Ramos (cell line): ENCODE results near the gene SNAP91.
"Not testable (repeated sequence)": the region's sequence is repeated elsewhere in the genome, so short reads cannot be mapped to it uniquely, and the experiment has no call there.

ENCODE experiments used
- in situ Hi-C: fragments of 300-500 bp; cut with MboI; formaldehyde crosslinking; loops from one replicate; pipeline ENCODE4 v1.14.3; 2022; ENCODE audit warnings: low sequenced_read_pairs; ENCODE audit not compliant: unreplicated experiment

The SNAP91 gene

DNA sequence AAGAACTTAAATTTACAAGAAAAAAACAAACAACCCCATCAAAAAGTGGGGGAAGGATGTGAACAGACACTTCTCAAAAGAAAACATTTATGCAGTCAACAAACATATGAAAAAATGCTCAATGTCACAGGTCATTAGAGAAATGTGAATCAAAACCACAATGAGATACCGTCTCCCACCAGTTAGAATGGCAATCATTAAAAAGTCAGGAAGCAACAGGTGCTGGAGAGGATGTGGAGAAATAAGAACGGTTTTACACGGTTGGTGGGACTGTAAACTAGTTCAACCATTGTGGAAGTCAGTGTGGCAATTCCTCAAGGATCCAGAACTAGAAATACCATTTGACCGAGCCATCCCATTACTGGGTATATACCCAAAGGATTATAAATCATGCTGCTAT is 157.2 kb downstream of the SNAP91 start:
- in situ Hi-C loops, result not testable (repeated sequence)

- in situ Hi-C loops, result not testable (repeated sequence)
Measured at GRCh38 chr6:83550482-83550881, 158.4 kb downstream of the SNAP91 start.

GRCh38 chr6:83546636-83547035 is 162.3 kb downstream of the SNAP91 start:
- in situ Hi-C loops, result no loop called here

GRCh38 chr6:83539678-83540077 is 169.2 kb downstream of the SNAP91 start:
- in situ Hi-C loops, result no loop called here

DNA sequence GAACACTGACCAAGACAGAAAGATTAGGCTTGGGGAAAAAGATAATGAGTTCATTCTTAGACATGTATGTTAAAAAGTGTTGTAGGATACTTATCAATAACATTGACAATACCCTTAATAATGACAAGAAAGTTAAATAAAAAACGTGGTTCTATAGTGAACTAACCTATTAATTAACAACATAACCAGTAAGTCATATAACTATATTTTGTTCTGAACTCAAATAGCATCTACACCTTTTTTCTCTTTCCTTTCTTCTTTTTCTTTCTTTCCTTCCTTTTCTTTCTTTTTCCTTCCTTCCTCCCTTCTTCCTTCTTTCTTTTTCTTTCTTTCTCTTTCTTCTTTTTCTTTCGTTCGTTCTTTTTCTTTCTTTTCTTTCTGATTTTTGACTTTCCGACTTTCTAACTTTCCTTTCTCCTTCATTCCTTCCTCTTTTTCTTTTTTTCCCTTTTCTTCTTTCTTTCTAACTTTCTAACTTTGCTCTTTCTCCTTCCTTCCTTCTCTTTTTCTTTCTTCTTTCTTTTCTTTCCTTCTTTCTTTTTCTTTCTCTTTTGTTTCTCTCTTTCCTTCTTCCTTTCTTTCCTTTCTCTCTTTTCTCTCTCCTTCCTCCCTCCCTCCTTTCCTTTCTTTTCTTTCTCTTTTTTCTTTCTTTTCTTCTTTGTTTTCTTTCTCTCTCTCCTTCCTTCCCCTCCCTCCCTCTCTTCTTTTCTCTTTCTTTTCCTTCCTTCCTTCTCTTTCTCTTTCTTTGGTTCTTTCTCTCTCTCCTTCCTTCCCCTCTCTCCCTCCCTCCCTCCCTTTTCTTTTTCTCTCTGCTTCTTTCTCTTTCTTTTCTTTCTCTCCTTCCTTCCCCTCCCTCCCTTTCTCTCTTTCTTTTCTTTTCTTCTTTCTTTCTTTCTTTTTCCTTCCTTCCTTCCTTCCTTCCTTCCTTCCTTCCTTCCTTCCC is 172.0 kb downstream of the SNAP91 start:
- in situ Hi-C loops, result no loop called here

DNA sequence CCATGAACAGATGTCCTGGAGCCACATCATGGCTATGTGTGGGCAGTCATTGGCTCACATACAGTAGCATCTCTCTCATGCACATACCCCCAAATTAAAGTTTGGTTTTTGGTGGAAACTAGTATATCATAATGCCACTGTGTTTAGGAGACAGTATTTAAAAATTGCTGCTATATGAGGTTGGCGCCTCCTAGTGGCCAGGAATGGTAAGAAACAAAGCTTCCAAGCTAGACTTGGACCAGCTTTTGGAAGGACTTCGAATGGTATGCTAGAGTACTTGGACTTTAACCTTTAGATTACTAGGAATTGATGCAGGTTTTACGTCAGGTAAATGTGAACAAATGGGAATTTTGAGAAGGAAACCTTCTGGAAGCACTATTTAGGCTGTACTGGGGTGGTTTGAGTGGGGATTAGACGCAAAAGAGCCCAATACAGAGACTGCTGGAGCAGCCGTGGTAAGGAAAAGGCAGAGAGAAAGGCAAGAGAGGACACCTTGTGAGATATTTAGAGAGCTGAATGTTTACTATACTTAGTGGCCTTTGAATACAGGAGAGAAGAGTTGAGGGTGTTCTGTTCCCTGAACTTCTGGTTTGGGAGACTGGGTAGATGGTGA is 172.8 kb downstream of the SNAP91 start:
- in situ Hi-C loops, result no loop called here

GRCh38 chr6:83518816-83519480 is 190.0 kb downstream of the SNAP91 start:
- in situ Hi-C loops, result loop anchor here (25.0 kb wide), 1 partner anchor 1257 kb away; no protein-coding TSS in a partner anchor

GRCh38 chr6:83517500-83517899 is 191.4 kb downstream of the SNAP91 start:
- in situ Hi-C loops, result loop anchor here (25.0 kb wide), 1 partner anchor 1255 kb away; no protein-coding TSS in a partner anchor

GRCh38 chr6:83514866-83515466 is 193.9 kb downstream of the SNAP91 start:
- in situ Hi-C loops, result loop anchor here (25.0 kb wide), 1 partner anchor 1253 kb away; no protein-coding TSS in a partner anchor

- in situ Hi-C loops, result loop anchor here (25.0 kb wide), 1 partner anchor 1252 kb away; no protein-coding TSS in a partner anchor
Measured at GRCh38 chr6:83514466-83514865, 194.4 kb downstream of the SNAP91 start.

DNA sequence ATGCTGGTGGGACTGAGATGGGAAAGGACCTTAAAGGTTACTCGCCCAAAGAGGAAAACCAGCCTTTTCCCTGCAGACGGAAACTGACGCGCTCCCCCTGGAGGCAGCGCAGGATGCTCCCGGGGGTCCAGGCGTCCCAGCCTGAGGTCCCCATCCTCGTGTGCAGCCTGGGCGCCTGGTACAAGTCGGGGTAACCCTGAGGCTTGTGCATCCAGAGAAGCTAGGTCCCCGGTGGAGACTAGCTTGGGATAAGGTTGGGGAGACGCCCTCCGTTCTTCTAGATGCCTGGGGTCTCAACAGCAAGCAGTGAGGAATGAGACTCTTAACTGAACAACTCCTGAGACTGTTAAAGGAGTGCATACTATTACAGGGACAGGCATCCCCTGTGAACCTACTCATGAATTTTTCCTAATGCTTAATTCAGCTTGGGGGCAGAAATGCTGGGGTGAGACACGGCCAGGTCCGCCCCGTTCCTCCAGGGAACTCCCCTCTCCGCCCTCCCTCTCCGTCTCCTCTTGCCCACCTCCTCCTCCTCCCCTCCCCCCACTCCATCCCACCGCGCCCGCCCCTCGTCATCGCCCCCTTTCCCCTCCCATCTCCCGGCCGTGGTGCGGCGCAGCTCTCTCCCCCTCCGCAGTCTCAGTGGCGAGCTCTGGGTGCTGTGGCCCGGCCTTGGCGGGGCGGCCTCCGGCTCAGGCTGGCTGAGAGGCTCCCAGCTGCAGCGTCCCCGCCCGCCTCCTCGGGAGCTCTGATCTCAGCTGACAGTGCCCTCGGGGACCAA is 196.8 kb downstream of the SNAP91 start, which contains the start of gene PRSS35:
Gene PRSS35, plus strand, starts transcription at position 634 of the 781 bp plus-strand sequence. CDS start 10,908 bp downstream, outside the sequence.
- in situ Hi-C loops, result loop anchor here (25.0 kb wide), 1 partner anchor 1250 kb away; no protein-coding TSS in a partner anchor

- in situ Hi-C loops, result loop anchor here (25.0 kb wide), 1 partner anchor 1249 kb away; no protein-coding TSS in a partner anchor
Measured at GRCh38 chr6:83511266-83511665, 197.6 kb downstream of the SNAP91 start.

DNA sequence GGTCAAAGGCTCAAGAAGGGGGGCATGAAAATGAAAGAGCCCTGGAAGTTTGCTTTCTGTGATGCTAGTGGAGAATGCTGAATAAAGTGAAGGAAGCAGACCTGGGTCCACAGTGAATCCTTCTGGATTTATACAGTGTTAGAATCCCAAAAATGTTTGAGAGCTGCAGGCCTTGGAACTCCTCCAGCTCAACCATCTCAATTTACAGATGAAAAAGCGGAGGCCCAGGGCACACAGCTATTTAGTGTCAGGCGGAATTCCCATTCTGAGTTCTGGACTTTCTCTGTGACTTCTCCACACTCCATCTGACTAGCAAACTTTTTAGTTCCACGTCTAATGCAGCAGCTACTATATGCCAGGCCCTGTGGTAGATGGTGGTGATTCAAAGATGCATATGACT is 198.1 kb downstream of the SNAP91 start:
- in situ Hi-C loops, result loop anchor here (25.0 kb wide), 1 partner anchor 1248 kb away; no protein-coding TSS in a partner anchor

GRCh38 chr6:83509441-83509840 is 199.5 kb downstream of the SNAP91 start:
- in situ Hi-C loops, result loop anchor here (25.0 kb wide), 1 partner anchor 1247 kb away; no protein-coding TSS in a partner anchor

- in situ Hi-C loops, result loop anchor here (25.0 kb wide), 1 partner anchor 1243 kb away; no protein-coding TSS in a partner anchor
Measured at GRCh38 chr6:83505356-83505755, 203.5 kb downstream of the SNAP91 start.
